Progenitor cell of endocrine pancreas (in vitro differentiated cells): ENCODE measurements around the gene RPAIN. TPM values are rescaled to one million over a fixed set of nuclear protein-coding genes. Genes with fewer than 3 reads are reported as not detected.

Experiments used
- DNase-seq: peaks from one replicate; pipeline ENCODE4 v3.0.0; 2021; ENCODE audit warnings: low spot score; ENCODE audit not compliant: unreplicated experiment
- H3K27ac Mint-ChIP-seq: 2 replicates; pipeline ENCODE4 v1.8.0; 2021; ENCODE audit warnings: mild to moderate bottlenecking, moderate library complexity, mixed read lengths
- H3K27me3 Mint-ChIP-seq: 2 replicates; pipeline ENCODE4 v1.8.0; 2021; ENCODE audit warnings: mixed read lengths
- H3K36me3 Mint-ChIP-seq: 2 replicates; pipeline ENCODE4 v1.8.0; 2022; ENCODE audit warnings: mixed read lengths; ENCODE audit not compliant: insufficient read depth
- H3K4me1 Mint-ChIP-seq: 2 replicates; pipeline ENCODE4 v1.8.0; 2021; ENCODE audit warnings: low read depth, mixed read lengths
- H3K4me3 Mint-ChIP-seq: 2 replicates; pipeline ENCODE4 v1.8.0; 2021; ENCODE audit warnings: low read depth, mild to moderate bottlenecking, moderate library complexity, mixed read lengths
- H3K9me3 Mint-ChIP-seq: 2 replicates; pipeline ENCODE4 v1.8.0; 2021; ENCODE audit warnings: low read depth, mixed read lengths
- CTCF ChIP-seq: fragments of 200-600 bp; sonication (generic); IDR thresholded peaks from one replicate; pipeline ENCODE4 v1.5.0; 2021; ENCODE audit warnings: antibody characterized with exemption, mild to moderate bottlenecking; ENCODE audit not compliant: unreplicated experiment
- total RNA-seq: library from RNA; stranded (reverse); gene quantifications from 2 replicates; pipeline ENCODE4 v1.2.1, GENCODE V29; 2021

RPAIN gene
- total RNA-seq, 1 donor from 2014 or later = 115 TPM

GRCh38 chr17:5380491-5381135, 39.4 kb upstream of the RPAIN start:
- H3K27ac Mint-ChIP-seq = peak overlapping the region; percentile 57
- no peak for TF ChIP-seq CTCF
- H3K27me3 Mint-ChIP-seq = no peaks in the 10 kb centered on the region
- H3K4me1 Mint-ChIP-seq = no peaks in the 10 kb centered on the region
- no peaks in the 10 kb centered on the region for H3K9me3 Mint-ChIP-seq
- no peak overlapping the region for H3K4me3 Mint-ChIP-seq
- DNase-seq = no peak
- peaks cover 38% of the 10 kb centered on the region for H3K36me3 Mint-ChIP-seq

- H3K36me3 Mint-ChIP-seq = peaks cover 38% of the 10 kb centered on the region
- H3K27me3 Mint-ChIP-seq = no peaks in the 10 kb centered on the region
- no peak for TF ChIP-seq CTCF
- no peak overlapping the region for H3K4me3 Mint-ChIP-seq
- no peak for DNase-seq
- H3K4me1 Mint-ChIP-seq = no peaks in the 10 kb centered on the region
- H3K27ac Mint-ChIP-seq = no peak overlapping the region
- no peaks in the 10 kb centered on the region for H3K9me3 Mint-ChIP-seq
Measured at GRCh38 chr17:5381542-5381941, 38.4 kb upstream of the RPAIN start.

- H3K36me3 Mint-ChIP-seq = peaks cover 32% of the 10 kb centered on the region
- no peak overlapping the region for H3K27ac Mint-ChIP-seq
- no peak overlapping the region for H3K4me3 Mint-ChIP-seq
- DNase-seq = no peak
- peaks cover 8% of the 10 kb centered on the region for H3K4me1 Mint-ChIP-seq
- no peak for TF ChIP-seq CTCF
- H3K9me3 Mint-ChIP-seq = no peaks in the 10 kb centered on the region
- no peaks in the 10 kb centered on the region for H3K27me3 Mint-ChIP-seq
Measured at GRCh38 chr17:5391678-5392077, 28.3 kb upstream of the RPAIN start.

- peaks cover 8% of the 10 kb centered on the region for H3K4me1 Mint-ChIP-seq
- no peaks in the 10 kb centered on the region for H3K27me3 Mint-ChIP-seq
- no peak for TF ChIP-seq CTCF
- no peak overlapping the region for H3K27ac Mint-ChIP-seq
- H3K36me3 Mint-ChIP-seq = peaks cover 39% of the 10 kb centered on the region
- no peaks in the 10 kb centered on the region for H3K9me3 Mint-ChIP-seq
- H3K4me3 Mint-ChIP-seq = no peak overlapping the region
- DNase-seq = no peak
Measured at GRCh38 chr17:5396612-5397011, 23.4 kb upstream of the RPAIN start.

GRCh38 chr17:5399767-5400166, 20.2 kb upstream of the RPAIN start:
- Mint-ChIP-seq H3K27ac (no peak overlapping the region), H3K9me3 (no peaks in the 10 kb centered on the region), H3K4me3 (no peak overlapping the region), H3K4me1 (no peaks in the 10 kb centered on the region), H3K36me3 (peaks cover 30% of the 10 kb centered on the region), H3K27me3 (no peaks in the 10 kb centered on the region)
- no peak for TF ChIP-seq CTCF
- DNase-seq = no peak
